ENCODE results near the gene HACD2. TPM values are rescaled to one million over a fixed set of nuclear protein-coding genes. Genes with fewer than 3 reads are reported as not detected.
"Not testable (repeated sequence)": the region's sequence is repeated elsewhere in the genome, so short reads cannot be mapped to it uniquely, and the experiment has no call there.

The HACD2 gene
- polyA plus RNA-seq, 1 donor from 2014 or later: 23.9 TPM

DNA sequence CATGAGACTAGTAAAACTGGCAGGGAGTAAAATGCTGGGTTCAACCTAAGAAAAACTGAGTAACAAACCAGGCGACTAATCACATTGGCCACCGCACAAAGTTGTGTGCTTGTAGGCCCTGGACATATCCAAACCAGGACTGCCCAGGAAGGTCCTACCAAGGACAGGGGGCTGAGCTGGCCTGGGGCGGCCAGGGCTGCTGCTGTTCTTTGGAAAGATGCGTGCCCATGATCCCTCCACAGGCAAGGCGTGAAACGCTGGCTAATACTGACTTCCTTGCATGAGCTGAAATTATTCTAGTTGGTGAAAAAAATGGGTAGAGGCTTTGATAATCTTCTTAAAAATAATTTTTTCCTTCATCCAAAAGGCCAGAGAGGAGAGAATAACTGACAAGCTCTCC, 79.0 kb downstream of the HACD2 start:
- H3K9me3 Mint-ChIP-seq: no peaks in the 10 kb centered on the region
- no peak overlapping the region for H3K4me3 Mint-ChIP-seq
- H3K4me1 Mint-ChIP-seq: peaks cover 0 to 2% (median 0%) of the 10 kb centered on the region in 3 donors
- no peaks in the 10 kb centered on the region for H3K27me3 Mint-ChIP-seq
- peaks cover 13% of the 10 kb centered on the region for H3K36me3 Mint-ChIP-seq
- H3K27ac Mint-ChIP-seq: peak overlapping the region in 1 of 3 donors; percentile 74

DNA sequence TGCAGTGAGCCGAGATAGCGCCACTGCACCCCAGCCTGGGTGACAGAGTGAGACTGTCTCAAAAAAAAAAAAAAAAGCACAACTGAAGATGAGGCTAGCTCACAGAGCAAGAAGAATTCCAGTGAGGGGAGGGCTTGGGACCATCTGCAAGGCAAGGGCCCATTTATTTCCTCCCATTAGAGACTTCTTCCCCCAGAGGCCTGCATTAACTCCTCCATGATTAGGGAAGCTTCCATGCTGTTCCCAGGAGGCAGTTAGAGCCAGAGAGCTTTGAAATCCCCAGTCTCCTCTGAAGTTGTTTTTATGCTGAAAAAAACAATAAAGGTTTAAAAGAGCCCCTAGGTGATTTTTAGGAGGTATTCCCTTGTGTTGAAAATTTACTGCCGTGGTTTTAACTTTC, 81.7 kb downstream of the HACD2 start:
- peaks cover 6% of the 10 kb centered on the region for H3K36me3 Mint-ChIP-seq
- peaks cover 0 to 2% (median 0%) of the 10 kb centered on the region in 3 donors for H3K4me1 Mint-ChIP-seq
- no peak overlapping the region for H3K4me3 Mint-ChIP-seq
- H3K27ac Mint-ChIP-seq: no peak overlapping the region
- no peaks in the 10 kb centered on the region for H3K27me3 Mint-ChIP-seq
- no peaks in the 10 kb centered on the region for H3K9me3 Mint-ChIP-seq

DNA sequence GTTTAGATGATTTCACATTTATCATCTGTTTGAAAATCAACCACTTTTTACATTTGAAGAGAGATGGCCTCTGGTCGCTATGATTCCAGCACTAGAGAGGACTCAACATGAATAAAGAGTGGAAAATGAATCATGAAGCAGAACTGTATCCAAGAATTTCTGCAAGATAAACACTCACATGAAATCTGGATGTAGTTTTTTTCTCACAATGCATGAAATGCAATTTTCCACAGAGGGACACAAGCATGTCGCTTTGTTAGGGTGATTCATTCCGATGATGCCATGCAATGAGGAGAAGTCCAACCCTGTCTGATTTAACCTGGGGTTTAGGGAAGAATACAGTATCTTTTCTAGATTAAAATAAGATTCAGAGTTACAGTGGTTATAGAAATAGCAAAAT, 85.5 kb downstream of the HACD2 start:
- Mint-ChIP-seq H3K36me3 (peaks cover 6% of the 10 kb centered on the region), H3K27me3 (no peaks in the 10 kb centered on the region), H3K27ac (no peak overlapping the region), H3K9me3 (no peaks in the 10 kb centered on the region), H3K4me3 (no peak overlapping the region), H3K4me1 (no peaks in the 10 kb centered on the region)

DNA sequence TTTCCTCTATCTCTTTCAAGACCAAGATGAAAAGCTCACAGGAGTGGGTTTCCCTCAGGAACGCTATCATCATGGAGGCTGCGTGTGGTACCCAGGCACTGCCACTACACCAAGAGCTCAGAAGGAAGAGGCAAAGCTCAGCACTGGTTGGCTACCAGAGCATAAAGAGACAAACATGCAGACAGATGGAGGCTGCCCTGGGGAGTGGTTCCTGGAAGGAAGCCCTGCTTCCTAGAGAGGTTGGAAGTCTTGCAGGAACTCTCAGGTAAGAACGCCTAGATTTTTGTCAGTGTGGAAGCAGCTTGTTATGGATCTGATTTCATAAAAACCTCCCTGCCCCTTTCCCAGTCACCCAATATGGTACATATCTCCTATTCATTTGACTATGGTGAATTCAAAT, 86.1 kb downstream of the HACD2 start:
- Mint-ChIP-seq H3K36me3 (peaks cover 6% of the 10 kb centered on the region), H3K27me3 (no peaks in the 10 kb centered on the region), H3K4me1 (no peaks in the 10 kb centered on the region), H3K9me3 (no peaks in the 10 kb centered on the region), H3K27ac (no peak overlapping the region), H3K4me3 (no peak overlapping the region)

DNA sequence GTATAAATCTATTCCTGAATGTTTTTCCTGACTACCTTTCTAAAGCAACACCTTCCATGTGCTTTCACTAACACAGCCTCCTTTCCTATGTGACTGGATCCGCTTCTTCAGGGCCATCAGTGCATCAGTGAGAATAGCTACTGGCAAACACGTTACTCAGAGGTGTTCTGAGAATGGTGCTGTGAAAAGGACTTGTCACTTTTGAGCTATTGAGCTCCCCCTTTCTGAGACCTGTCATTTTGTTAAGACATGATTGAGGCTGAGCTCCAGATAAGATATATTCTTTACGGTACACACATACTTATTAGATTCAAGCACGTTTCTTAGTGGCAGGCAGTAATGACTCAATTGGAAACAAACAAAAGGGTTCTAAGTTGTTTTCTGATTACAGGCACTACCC, 90.9 kb downstream of the HACD2 start:
- Mint-ChIP-seq H3K36me3 (peaks cover 4% of the 10 kb centered on the region), H3K4me3 (no peak overlapping the region), H3K27me3 (no peaks in the 10 kb centered on the region), H3K9me3 (no peaks in the 10 kb centered on the region), H3K4me1 (peaks cover 0 to 2% (median 0%) of the 10 kb centered on the region in 3 donors), H3K27ac (no peak overlapping the region)

DNA sequence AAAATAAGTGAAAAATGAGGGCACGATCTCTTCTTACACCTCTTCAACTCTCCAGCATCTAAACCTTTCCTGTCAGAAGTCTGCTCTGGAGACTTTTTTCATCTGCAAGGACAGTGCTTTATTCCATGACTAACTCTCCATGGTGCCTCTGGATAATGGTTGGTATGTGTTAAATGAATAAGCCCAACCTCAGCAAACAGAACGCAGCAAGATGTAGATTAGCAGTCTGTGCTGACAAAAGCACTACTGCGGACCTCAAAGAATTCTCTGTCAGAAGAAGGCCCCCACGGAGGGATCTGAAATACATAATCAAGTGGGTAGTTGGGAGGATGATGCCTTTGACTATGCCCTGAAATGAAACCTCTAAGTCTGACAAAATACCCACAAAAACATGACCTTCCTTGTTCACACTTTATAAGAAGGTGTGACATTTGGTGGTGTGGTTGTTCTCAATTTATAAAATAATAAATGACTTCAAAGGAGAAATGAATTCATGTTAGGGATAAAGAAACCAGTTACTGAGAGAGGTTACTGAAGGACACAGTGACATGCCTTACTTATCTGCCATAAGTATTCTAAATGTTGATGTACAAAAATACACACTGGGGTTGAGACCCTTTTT, 92.8 kb downstream of the HACD2 start:
- no peaks in the 10 kb centered on the region for H3K27me3 Mint-ChIP-seq
- H3K4me3 Mint-ChIP-seq: no peak overlapping the region
- H3K9me3 Mint-ChIP-seq: no peaks in the 10 kb centered on the region
- peak overlapping the region in 1 of 3 donors; percentile 43 for H3K27ac Mint-ChIP-seq
- H3K4me1 Mint-ChIP-seq: peaks cover 0 to 2% (median 0%) of the 10 kb centered on the region in 3 donors
- peaks cover 4% of the 10 kb centered on the region for H3K36me3 Mint-ChIP-seq

DNA sequence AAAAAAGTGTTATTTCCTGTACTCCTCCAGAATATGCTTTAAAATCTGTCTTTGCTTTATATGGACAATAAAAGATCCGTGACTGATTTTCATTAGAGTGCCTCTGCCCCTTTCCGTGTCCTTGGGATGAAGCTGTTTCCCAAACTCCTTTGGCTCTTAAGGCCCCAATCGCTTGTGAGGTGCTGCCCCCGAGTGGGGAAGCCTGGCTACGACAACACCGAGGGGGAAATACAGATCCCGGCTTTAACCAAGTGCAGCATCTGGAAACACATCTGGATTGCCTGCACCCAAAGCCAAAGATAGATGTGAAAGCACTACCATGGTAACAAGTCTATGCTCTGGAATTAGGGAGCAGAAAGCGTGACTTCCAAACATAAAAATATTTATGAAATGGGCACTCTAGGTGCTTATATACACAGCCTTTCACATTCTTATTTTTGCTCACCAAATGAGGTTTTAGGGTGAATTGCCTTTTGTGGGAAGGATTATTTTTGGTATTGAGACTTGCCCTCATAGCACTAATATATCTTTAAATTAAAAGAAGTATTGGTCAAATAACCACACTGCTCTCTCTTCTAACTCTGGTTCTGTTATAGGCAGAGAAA, 95.4 kb downstream of the HACD2 start:
- H3K4me1 Mint-ChIP-seq: peaks cover 0 to 2% (median 0%) of the 10 kb centered on the region in 3 donors
- no peak overlapping the region for H3K27ac Mint-ChIP-seq
- H3K27me3 Mint-ChIP-seq: no peaks in the 10 kb centered on the region
- H3K4me3 Mint-ChIP-seq: no peak overlapping the region
- no peaks in the 10 kb centered on the region for H3K9me3 Mint-ChIP-seq
- peaks cover 4% of the 10 kb centered on the region for H3K36me3 Mint-ChIP-seq

DNA sequence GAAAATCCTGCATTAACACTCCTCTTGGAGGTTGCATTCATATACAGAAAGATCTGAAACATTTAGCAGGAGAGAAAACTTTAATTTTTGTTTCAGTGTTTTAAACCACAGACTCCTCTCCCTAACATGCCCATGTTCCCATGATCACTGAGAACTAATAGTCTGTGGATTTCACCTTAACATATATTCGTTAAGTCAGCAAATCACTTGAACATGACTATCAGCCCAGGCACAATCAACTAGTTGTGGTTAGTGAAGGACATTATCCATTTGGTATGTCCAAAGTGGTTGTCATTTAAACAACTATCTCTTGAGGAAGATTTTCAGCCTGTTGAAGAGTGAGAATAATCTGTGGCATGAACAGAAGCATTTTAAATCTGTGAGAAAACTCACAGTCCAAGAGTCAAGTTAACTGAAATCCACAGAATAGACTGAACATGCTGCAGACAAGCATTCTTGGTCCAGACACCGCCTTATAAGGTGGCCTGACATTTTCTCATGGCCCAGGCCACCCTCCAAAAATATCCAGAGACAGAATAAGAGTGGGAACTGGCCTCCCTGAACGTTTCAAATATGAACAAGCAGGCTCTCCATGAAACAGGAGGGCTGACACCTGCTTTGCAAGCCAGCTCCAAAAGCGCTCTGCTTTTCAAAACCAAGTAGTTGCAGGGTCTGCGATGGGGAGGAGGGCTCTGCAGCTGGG, 96.1 kb downstream of the HACD2 start:
- Mint-ChIP-seq H3K27ac (no peak overlapping the region), H3K27me3 (no peaks in the 10 kb centered on the region), H3K4me1 (peaks cover 0 to 2% (median 0%) of the 10 kb centered on the region in 3 donors)

DNA sequence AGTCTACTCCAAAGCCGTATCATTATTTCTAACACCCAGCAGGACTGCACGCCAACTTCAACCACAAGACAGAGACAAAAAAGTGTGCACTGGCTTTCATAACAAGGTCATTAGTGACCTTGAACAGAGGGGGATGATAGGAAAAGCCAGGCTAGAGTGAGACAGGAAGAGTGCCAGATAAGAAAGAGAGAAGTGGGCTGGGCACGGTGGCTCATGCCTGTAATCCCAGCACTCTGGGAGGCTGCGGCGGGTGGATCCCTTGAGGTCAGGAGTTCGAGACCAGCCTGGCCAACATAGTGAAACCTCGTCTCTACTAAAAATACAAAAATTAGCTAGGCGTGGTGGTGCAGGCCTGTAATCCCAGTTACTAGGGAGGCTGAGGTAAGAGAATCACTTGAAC, 97.8 kb downstream of the HACD2 start:
- H3K36me3 Mint-ChIP-seq, H3K9me3 Mint-ChIP-seq, H3K4me1 Mint-ChIP-seq, H3K27ac Mint-ChIP-seq, H3K4me3 Mint-ChIP-seq, H3K27me3 Mint-ChIP-seq: not testable (repeated sequence)

More for the DNA sequence above, 96.1 kb downstream of the HACD2 start:
- H3K36me3 Mint-ChIP-seq: peaks cover 4% of the 10 kb centered on the region
- no peaks in the 10 kb centered on the region for H3K9me3 Mint-ChIP-seq
- H3K4me3 Mint-ChIP-seq: no peak overlapping the region

DNA sequence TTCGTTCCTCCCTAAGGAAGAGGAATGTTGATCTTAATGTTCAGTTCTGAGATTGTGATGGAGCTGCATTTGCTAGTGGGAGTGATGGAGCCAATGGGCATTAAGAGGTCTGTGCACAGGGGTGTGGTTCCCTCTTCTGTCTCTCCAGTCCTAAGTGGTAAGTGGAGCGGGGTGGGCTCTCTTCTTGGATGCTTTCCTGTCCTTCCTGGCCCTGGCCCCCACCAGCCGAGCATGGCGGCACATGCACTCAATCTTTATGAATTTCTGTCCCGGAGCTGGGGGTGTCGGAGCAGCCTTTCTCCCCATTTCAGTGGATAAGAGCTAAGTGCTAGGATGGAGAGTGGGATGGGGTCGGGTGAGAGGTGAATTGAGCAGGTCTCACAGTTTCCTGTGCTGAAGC, 98.4 kb downstream of the HACD2 start:
- peaks cover 2% of the 10 kb centered on the region for H3K27me3 Mint-ChIP-seq
- H3K9me3 Mint-ChIP-seq: no peaks in the 10 kb centered on the region
- no peak overlapping the region for H3K27ac Mint-ChIP-seq
- H3K4me3 Mint-ChIP-seq: no peak overlapping the region
- H3K4me1 Mint-ChIP-seq: peaks cover 0 to 2% (median 0%) of the 10 kb centered on the region in 3 donors
- H3K36me3 Mint-ChIP-seq: peaks cover 4% of the 10 kb centered on the region

DNA sequence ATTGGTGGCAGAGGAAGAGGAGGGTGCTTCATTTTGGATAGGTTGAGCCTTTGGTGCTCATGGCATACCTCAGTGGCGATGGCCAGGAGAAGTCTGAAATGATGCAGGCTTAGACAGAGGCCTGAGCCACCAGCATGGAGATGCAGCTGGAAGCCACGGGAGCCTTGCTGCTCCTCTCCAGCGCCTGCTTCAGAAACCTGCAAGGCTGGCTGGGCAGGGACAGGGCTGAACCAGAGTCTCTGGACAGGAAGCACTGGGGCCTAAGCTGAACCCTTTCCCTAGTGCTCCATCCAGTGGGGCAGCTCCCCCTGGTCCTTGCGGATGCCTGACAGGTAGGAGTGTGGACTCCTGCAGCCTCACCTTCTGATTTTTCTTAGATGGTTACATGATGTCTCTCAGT, 99.3 kb downstream of the HACD2 start:
- peaks cover 2% of the 10 kb centered on the region for H3K27me3 Mint-ChIP-seq
- H3K27ac Mint-ChIP-seq: no peak overlapping the region
- peaks cover 0 to 2% (median 0%) of the 10 kb centered on the region in 3 donors for H3K4me1 Mint-ChIP-seq
- H3K36me3 Mint-ChIP-seq: peaks cover 3% of the 10 kb centered on the region
- no peaks in the 10 kb centered on the region for H3K9me3 Mint-ChIP-seq
- H3K4me3 Mint-ChIP-seq: no peak overlapping the region

DNA sequence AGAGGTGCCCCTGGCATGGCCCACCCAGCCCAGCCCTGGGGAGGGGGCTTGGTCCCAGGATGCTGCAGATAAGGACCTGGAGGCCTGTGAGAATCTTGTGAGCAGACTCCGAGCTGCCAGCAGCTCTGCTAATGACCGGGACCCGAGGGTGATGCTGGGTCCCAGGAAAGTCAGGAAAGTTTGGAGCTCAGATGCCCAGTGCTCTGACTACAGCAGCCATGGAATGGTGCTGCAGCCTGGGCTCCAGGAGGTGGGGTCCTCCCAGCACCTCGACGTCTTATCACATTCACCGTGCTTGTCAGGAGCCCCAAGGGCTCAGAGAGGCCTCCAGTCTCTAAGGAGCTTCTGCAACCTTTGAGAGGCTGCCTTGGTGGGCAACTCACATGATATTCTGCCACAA, 101.7 kb downstream of the HACD2 start:
- Mint-ChIP-seq H3K9me3 (no peaks in the 10 kb centered on the region), H3K4me1 (no peaks in the 10 kb centered on the region), H3K4me3 (no peak overlapping the region), H3K27me3 (peaks cover 5% of the 10 kb centered on the region), H3K27ac (no peak overlapping the region), H3K36me3 (peaks cover 3% of the 10 kb centered on the region)

DNA sequence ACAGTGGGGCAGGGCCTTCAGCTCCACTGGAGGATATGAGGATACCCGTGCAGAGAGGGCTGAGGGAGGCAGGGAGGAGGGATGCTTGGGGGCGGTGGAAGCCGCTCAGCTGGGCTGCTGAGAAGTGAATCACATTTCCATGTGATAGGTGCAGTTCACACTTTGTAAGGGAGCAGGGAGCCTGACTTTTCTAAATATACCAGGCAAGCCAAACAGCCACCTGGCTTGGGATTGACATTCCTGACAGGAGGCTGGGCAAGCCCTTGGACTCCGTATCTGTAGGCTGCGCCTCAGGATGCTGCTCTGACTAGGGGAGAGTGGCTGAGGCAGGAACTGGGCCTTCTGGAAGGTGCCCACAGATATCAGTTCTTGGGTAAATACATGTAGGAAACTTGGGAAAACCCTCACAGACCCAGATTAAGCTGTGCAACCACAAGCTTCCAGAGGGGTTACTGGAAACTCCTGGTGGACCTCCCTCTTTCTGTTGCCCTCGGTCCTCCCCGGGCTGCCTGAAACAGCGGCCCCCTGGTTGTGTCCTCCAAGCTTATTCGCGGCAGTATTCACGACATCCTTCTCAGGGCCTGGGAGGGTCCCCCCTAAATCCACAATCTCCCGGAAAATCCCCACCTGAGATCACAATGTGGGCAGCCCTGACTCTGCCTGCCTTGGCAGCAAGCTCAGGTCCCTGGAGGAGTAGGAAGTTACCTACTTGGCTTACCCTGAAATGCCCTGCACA, 103.0 kb downstream of the HACD2 start:
- Mint-ChIP-seq H3K27ac (no peak overlapping the region), H3K27me3 (peaks cover 6% of the 10 kb centered on the region), H3K36me3 (peaks cover 3% of the 10 kb centered on the region), H3K4me3 (no peak overlapping the region), H3K4me1 (no peaks in the 10 kb centered on the region), H3K9me3 (peaks cover 0 to 2% (median 0%) of the 10 kb centered on the region in 3 donors)

DNA sequence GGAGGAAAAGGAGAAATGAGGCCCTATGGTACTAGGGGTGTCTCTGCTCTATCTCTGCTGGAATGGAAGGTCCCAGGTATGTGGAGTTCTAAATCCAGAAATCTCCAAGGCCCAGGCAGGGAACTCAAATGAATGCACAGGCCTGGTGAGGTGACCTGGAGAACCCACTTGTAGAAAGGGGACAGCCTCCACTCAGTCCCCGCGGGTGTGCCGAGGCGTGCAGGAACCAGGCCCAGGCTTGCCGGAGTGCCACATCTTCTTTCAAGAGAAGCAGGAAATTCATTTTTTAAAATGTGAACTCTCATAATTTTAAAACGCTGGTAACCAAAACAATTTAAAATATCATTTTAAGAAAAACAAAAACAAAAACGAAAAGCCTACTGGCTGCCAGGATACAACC, 103.8 kb downstream of the HACD2 start:
- H3K36me3 Mint-ChIP-seq: peaks cover 3% of the 10 kb centered on the region
- H3K9me3 Mint-ChIP-seq: peaks cover 0 to 2% (median 0%) of the 10 kb centered on the region in 3 donors
- peak overlapping the region in 1 of 3 donors; percentile 45 for H3K27ac Mint-ChIP-seq
- H3K27me3 Mint-ChIP-seq: peaks cover 10% of the 10 kb centered on the region
- no peaks in the 10 kb centered on the region for H3K4me1 Mint-ChIP-seq
- no peak overlapping the region for H3K4me3 Mint-ChIP-seq

DNA sequence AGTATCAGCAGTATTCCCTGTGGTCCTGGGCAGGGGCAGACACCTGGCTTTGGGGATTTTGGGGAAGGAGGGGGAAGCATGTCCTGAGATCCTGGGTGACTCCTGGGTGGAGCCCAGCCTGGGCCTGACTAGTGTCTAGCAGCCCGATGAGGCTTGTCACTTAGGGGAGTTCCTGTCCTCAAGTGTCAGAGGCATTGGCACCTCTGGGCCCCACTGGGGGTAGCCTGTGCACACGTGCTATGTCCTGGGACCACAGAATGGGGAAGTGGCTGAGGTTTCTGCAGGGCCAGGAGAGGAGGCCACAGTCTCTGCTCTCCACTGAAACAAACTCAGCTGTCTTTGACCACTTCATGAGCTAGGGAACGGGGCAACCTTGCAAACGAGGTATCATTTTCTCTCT, 104.4 kb downstream of the HACD2 start:
- no peaks in the 10 kb centered on the region for H3K4me1 Mint-ChIP-seq
- H3K27ac Mint-ChIP-seq: no peak overlapping the region
- peaks cover 0 to 2% (median 0%) of the 10 kb centered on the region in 3 donors for H3K9me3 Mint-ChIP-seq
- H3K27me3 Mint-ChIP-seq: peaks cover 11% of the 10 kb centered on the region
- no peak overlapping the region for H3K4me3 Mint-ChIP-seq
- H3K36me3 Mint-ChIP-seq: peaks cover 3% of the 10 kb centered on the region
